ENCODE data around the gene TSPAN19. TPM values are rescaled to one million over a fixed set of nuclear protein-coding genes. Genes with fewer than 3 reads are reported as not detected.

Gene TSPAN19
- total and polyA plus RNA-seq, 2 donors (not counting 3 experiments of a cell fraction or from before 2014, with no cell fraction given) = not detected

DNA sequence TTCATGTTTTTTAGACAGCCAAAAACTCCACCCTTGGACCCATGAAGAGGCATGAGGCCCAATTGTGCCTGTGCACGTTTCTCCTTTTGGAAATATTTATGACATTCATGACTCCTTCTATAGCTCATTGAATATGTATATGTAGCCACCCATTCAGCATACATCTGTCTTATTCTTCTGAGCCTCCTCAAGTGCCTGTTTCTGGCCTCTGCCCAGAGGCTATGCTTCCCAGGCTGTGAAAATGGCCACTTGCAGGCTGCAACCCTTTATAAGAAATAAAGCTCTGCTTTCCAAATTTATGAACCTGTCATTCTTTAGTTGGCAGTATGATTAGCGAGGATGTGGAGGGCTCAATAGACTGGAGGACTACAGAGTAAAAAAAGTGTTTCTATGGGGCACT, 35.3 kb downstream of the TSPAN19 start:
- H3K79me2 ChIP-seq (ENCODE audit: control insufficient read depth, insufficient read depth, low read length) = no peaks in the 10 kb centered on the region
- H3K4me1 ChIP-seq (ENCODE audit: control insufficient read depth, extremely low read depth, insufficient read depth, low read length) = peaks cover under 1% of the 10 kb centered on the region
- no peaks in the 10 kb centered on the region for H3K9me3 ChIP-seq (replicated peaks; ENCODE audit: control insufficient read depth, insufficient read depth, low read length)
- dilution Hi-C loops (cut with MboI; ENCODE audit: extremely low pct_ligation_motif_present, low sequenced_read_pairs) (no loop called here), intact Hi-C loops (cut with micrococcal nuclease) (no loop called here)
- H3K9me1 ChIP-seq (replicated peaks; ENCODE audit: control insufficient read depth, extremely low read depth, insufficient read depth, low read length) = no peaks in the 10 kb centered on the region
- no peak overlapping the region for H3K4me3 ChIP-seq (replicated peaks in 1 of 3; ENCODE audit: insufficient read depth in 1 of 3, low read depth in 1 of 3, low read length in 3 of 3)
- H3K4me2 ChIP-seq (ENCODE audit: insufficient read depth, low read length) = no peak overlapping the region
- H3K27me3 ChIP-seq (ENCODE audit: control insufficient read depth in 2 of 2, insufficient read depth in 2 of 2, low read length in 2 of 2) = no peaks in the 10 kb centered on the region
- no peak overlapping the region for H3K9ac ChIP-seq (replicated peaks; ENCODE audit: extremely low read depth, insufficient read depth, low read length)
- TF ChIP-seq FOS (IDR thresholded peaks at IDR 0.05; ENCODE audit: borderline replicate concordance, insufficient read depth, low read length) (no peak), POLR2AphosphoS5 (IDR thresholded peaks at IDR 0.05; ENCODE audit: insufficient read depth, low read depth, low read length) (no peak), JUN (IDR thresholded peaks at IDR 0.05; ENCODE audit: borderline replicate concordance, insufficient read depth, insufficient read length, low read depth) (no peak), EZH2 (IDR thresholded peaks at IDR 0.05; ENCODE audit: borderline replicate concordance, low read depth, low read length, severe bottlenecking) (no peak), GATA2 (IDR thresholded peaks at IDR 0.05; ENCODE audit: insufficient read depth, insufficient read length, low read depth, low read length) (no peak), POLR2A (IDR thresholded peaks at IDR 0.05; ENCODE audit: low read depth, low read length) (no peak), MYC (IDR thresholded peaks at IDR 0.05; ENCODE audit: low read depth, low read length) (no peak)
- TF ChIP-seq, protein P1, sequence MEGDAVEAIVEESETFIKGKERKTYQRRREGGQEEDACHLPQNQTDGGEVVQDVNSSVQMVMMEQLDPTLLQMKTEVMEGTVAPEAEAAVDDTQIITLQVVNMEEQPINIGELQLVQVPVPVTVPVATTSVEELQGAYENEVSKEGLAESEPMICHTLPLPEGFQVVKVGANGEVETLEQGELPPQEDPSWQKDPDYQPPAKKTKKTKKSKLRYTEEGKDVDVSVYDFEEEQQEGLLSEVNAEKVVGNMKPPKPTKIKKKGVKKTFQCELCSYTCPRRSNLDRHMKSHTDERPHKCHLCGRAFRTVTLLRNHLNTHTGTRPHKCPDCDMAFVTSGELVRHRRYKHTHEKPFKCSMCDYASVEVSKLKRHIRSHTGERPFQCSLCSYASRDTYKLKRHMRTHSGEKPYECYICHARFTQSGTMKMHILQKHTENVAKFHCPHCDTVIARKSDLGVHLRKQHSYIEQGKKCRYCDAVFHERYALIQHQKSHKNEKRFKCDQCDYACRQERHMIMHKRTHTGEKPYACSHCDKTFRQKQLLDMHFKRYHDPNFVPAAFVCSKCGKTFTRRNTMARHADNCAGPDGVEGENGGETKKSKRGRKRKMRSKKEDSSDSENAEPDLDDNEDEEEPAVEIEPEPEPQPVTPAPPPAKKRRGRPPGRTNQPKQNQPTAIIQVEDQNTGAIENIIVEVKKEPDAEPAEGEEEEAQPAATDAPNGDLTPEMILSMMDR (IDR thresholded peaks at IDR 0.05; ENCODE audit: extremely low read depth in 1 of 2, insufficient read depth in 1 of 2, low read depth in 1 of 2, low read length in 2 of 2) = no peak
- TF ChIP-seq, protein P2, sequence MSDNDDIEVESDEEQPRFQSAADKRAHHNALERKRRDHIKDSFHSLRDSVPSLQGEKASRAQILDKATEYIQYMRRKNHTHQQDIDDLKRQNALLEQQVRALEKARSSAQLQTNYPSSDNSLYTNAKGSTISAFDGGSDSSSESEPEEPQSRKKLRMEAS (IDR thresholded peaks at IDR 0.05; ENCODE audit: insufficient read depth, insufficient read length) = no peak
- no TSS peak for BruUV-seq (replicated peaks)
- no peak overlapping the region for H2AFZ ChIP-seq (ENCODE audit: low read depth, low read length)
- ChIA-PET POLR2A (no interaction called here), CTCF (no interaction called here)
- DNase-seq (ENCODE audit: low read depth, low spot score) = no peak
- H3K27ac ChIP-seq (ENCODE audit: insufficient read depth, low read depth, low read length) = no peak overlapping the region
- no peaks in the 10 kb centered on the region for H3K36me3 ChIP-seq (ENCODE audit: control insufficient read depth in 2 of 2, extremely low read depth in 1 of 2, insufficient read depth in 2 of 2, low read length in 2 of 2)
- H4K20me1 ChIP-seq (replicated peaks; ENCODE audit: control insufficient read depth, extremely low read depth, insufficient read depth, low read length) = no peaks in the 10 kb centered on the region
- no peak for FAIRE-seq
